Skeletal muscle satellite cell (primary cell): ENCODE results near the gene FBXO2.

ENCODE experiments used
- H3K27me3 ChIP-seq: 2 replicates; pipeline ENCODE4 v1.7.0; 2013; ENCODE audit warnings: low read length; ENCODE audit not compliant: control insufficient read depth, insufficient read depth
- H3K36me3 ChIP-seq: 2 replicates; pipeline ENCODE4 v1.7.0; 2013; ENCODE audit warnings: mild to moderate bottlenecking, control low read depth, low read length; ENCODE audit not compliant: insufficient read depth
- H3K4me1 ChIP-seq: 2 replicates; pipeline ENCODE4 v1.7.0; 2013; ENCODE audit warnings: low read length; ENCODE audit not compliant: control insufficient read depth, insufficient read depth
- H3K4me2 ChIP-seq: 2 replicates; pipeline ENCODE4 v1.7.0; 2013; ENCODE audit warnings: mild to moderate bottlenecking, low read length
- H3K4me3 ChIP-seq: 2 replicates; pipeline ENCODE4 v1.7.0; 2013; ENCODE audit warnings: low read length
- H3K9ac ChIP-seq: 2 replicates; pipeline ENCODE4 v1.7.0; 2013; ENCODE audit warnings: mild to moderate bottlenecking, low read depth, low read length, moderate library complexity
- H3K9me3 ChIP-seq: replicated peaks from 2 replicates; pipeline ENCODE4 v1.7.0; 2013; ENCODE audit warnings: mild to moderate bottlenecking, control low read depth, low read length

The FBXO2 gene

GRCh38 chr1:11661103-11661502, 6.9 kb upstream of the FBXO2 start:
- Histone ChIP-seq H3K4me3 (no peak overlapping the region), H3K27me3 (no peaks in the 10 kb centered on the region), H3K36me3 (no peaks in the 10 kb centered on the region), H3K4me1 (peaks cover 4% of the 10 kb centered on the region), H3K9me3 (no peaks in the 10 kb centered on the region), H3K4me2 (no peak overlapping the region), H3K9ac (no peak overlapping the region)

GRCh38 chr1:11659748-11660147, 5.5 kb upstream of the FBXO2 start:
- no peak overlapping the region for H3K9ac ChIP-seq
- no peak overlapping the region for H3K4me2 ChIP-seq
- no peaks in the 10 kb centered on the region for H3K36me3 ChIP-seq
- peaks cover 6% of the 10 kb centered on the region for H3K4me1 ChIP-seq
- H3K27me3 ChIP-seq, result no peaks in the 10 kb centered on the region
- no peak overlapping the region for H3K4me3 ChIP-seq
- H3K9me3 ChIP-seq, result no peaks in the 10 kb centered on the region

GRCh38 chr1:11658542-11658941, 4.3 kb upstream of the FBXO2 start:
- Histone ChIP-seq H3K4me2 (no peak overlapping the region), H3K36me3 (no peaks in the 10 kb centered on the region), H3K9me3 (no peaks in the 10 kb centered on the region), H3K4me1 (peaks cover 3% of the 10 kb centered on the region), H3K9ac (no peak overlapping the region), H3K4me3 (no peak overlapping the region), H3K27me3 (no peaks in the 10 kb centered on the region)

GRCh38 chr1:11657654-11658053, 3.4 kb upstream of the FBXO2 start:
- Histone ChIP-seq H3K9me3 (no peaks in the 10 kb centered on the region), H3K4me3 (no peak overlapping the region), H3K27me3 (no peaks in the 10 kb centered on the region), H3K4me1 (peaks cover 3% of the 10 kb centered on the region), H3K4me2 (no peak overlapping the region), H3K36me3 (no peaks in the 10 kb centered on the region), H3K9ac (no peak overlapping the region)

GRCh38 chr1:11654939-11655808, 945 bp upstream of the FBXO2 start:
- H3K4me2 ChIP-seq, result peak overlapping the region; percentile 82
- H3K4me3 ChIP-seq, result peak overlapping the region; percentile 73
- H3K9me3 ChIP-seq, result no peaks in the 10 kb centered on the region
- H3K36me3 ChIP-seq, result no peaks in the 10 kb centered on the region
- peaks cover 7% of the 10 kb centered on the region for H3K27me3 ChIP-seq
- H3K9ac ChIP-seq, result peak overlapping the region; percentile 41
- H3K4me1 ChIP-seq, result peaks cover 6% of the 10 kb centered on the region

- Histone ChIP-seq H3K4me2 (no peak overlapping the region), H3K27me3 (peaks cover 17% of the 10 kb centered on the region), H3K36me3 (no peaks in the 10 kb centered on the region), H3K9ac (no peak overlapping the region), H3K4me1 (peaks cover 7% of the 10 kb centered on the region), H3K9me3 (no peaks in the 10 kb centered on the region), H3K4me3 (no peak overlapping the region)
Measured at GRCh38 chr1:11653861-11654136, 430 bp downstream of the FBXO2 start.

GRCh38 chr1:11653101-11653860, 948 bp downstream of the FBXO2 start:
- H3K36me3 ChIP-seq, result no peaks in the 10 kb centered on the region
- H3K4me2 ChIP-seq, result no peak overlapping the region
- H3K9me3 ChIP-seq, result no peaks in the 10 kb centered on the region
- H3K4me3 ChIP-seq, result no peak overlapping the region
- H3K9ac ChIP-seq, result no peak overlapping the region
- H3K4me1 ChIP-seq, result peaks cover 7% of the 10 kb centered on the region
- H3K27me3 ChIP-seq, result peaks cover 21% of the 10 kb centered on the region

GRCh38 chr1:11652203-11652780, 1.9 kb downstream of the FBXO2 start:
- Histone ChIP-seq H3K4me3 (no peak overlapping the region), H3K36me3 (no peaks in the 10 kb centered on the region), H3K4me2 (no peak overlapping the region), H3K4me1 (peaks cover 7% of the 10 kb centered on the region), H3K9me3 (no peaks in the 10 kb centered on the region), H3K9ac (no peak overlapping the region), H3K27me3 (peaks cover 24% of the 10 kb centered on the region)

- H3K9me3 ChIP-seq, result no peaks in the 10 kb centered on the region
- peaks cover 7% of the 10 kb centered on the region for H3K4me1 ChIP-seq
- peaks cover 31% of the 10 kb centered on the region for H3K27me3 ChIP-seq
- H3K9ac ChIP-seq, result no peak overlapping the region
- H3K4me2 ChIP-seq, result peak overlapping the region; percentile 65
- no peak overlapping the region for H3K4me3 ChIP-seq
- no peaks in the 10 kb centered on the region for H3K36me3 ChIP-seq
Measured at GRCh38 chr1:11651017-11651416, 3.2 kb downstream of the FBXO2 start.

GRCh38 chr1:11650331-11650991, 3.8 kb downstream of the FBXO2 start:
- Histone ChIP-seq H3K4me3 (peak overlapping the region; percentile 20), H3K27me3 (peaks cover 33% of the 10 kb centered on the region)

GRCh38 chr1:11649624-11650330, 4.5 kb downstream of the FBXO2 start:
- H3K27me3 ChIP-seq, result peaks cover 33% of the 10 kb centered on the region
- no peak overlapping the region for H3K9ac ChIP-seq
- peaks cover 4% of the 10 kb centered on the region for H3K4me1 ChIP-seq
- H3K4me2 ChIP-seq, result peak overlapping the region; percentile 65
- no peaks in the 10 kb centered on the region for H3K36me3 ChIP-seq
- H3K4me3 ChIP-seq, result no peak overlapping the region
- H3K9me3 ChIP-seq, result no peaks in the 10 kb centered on the region

More at GRCh38 chr1:11650331-11650991, 3.8 kb downstream of the FBXO2 start:
- H3K9ac ChIP-seq, result no peak overlapping the region
- peak overlapping the region; percentile 65 for H3K4me2 ChIP-seq
- H3K9me3 ChIP-seq, result no peaks in the 10 kb centered on the region
- no peaks in the 10 kb centered on the region for H3K36me3 ChIP-seq
- peaks cover 7% of the 10 kb centered on the region for H3K4me1 ChIP-seq
